ENCODE data around the gene AQP9. TPM values are rescaled to one million over a fixed set of nuclear protein-coding genes. Genes with fewer than 3 reads are reported as not detected.

AQP9 gene
- total and polyA plus RNA-seq, 7 donors, result 0.49 to 2.8 (median 0.60) TPM; not detected in 2

- H3K27ac ChIP-seq, result no peak overlapping the region
- H3K9me3 ChIP-seq, result no peaks in the 10 kb centered on the region
- no peaks in the 10 kb centered on the region for H3K4me1 ChIP-seq
- H3K27me3 ChIP-seq, result peaks cover 0 to 12% (median 0%) of the 10 kb centered on the region in 3 donors
- 76 to 85% methylated on average over 1 of the region's 1 CpG for WGBS, 2 donors
- H3K36me3 ChIP-seq, result no peaks in the 10 kb centered on the region
- DNase-seq, result no peak
- no peak for TF ChIP-seq EP300 (IDR thresholded peaks at IDR 0.05)
- no peak for TF ChIP-seq CTCF (IDR thresholded peaks at IDR 0.05)
- no peak for TF ChIP-seq POLR2A (IDR thresholded peaks at IDR 0.05)
- TF ChIP-seq POLR2AphosphoS5 (IDR thresholded peaks at IDR 0.05), result no peak
- intact Hi-C loops (cut with DNase I), result no loop called here
- H3K4me3 ChIP-seq, result no peak overlapping the region
These were observed 23.3 kb downstream of the AQP9 start for GRCh38 chr15:58161436-58161930.

DNA sequence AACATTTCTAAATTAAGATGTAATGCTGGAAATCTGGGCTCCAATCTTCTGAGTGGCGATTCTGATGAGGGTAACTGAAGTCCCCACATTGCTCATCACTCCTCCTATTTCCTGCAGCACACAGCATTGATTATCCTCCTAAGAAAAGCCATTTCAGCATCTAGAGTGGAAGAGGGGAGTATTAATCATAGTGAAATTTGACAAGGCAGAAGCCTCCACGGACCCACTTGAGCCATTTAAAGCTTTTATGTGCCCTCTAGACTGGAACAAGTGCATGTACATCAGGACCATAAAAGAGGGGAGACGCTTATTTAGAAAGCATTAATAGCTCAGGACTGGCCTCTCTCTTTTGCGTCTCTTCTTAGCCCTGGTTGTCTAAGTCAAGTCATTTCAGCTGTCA lies 25.8 kb downstream of the AQP9 start:
- Histone ChIP-seq H3K36me3 (no peaks in the 10 kb centered on the region), H3K27me3 (peaks cover 0 to 12% (median 0%) of the 10 kb centered on the region in 3 donors), H3K4me1 (no peaks in the 10 kb centered on the region), H3K27ac (no peak overlapping the region), H3K4me3 (no peak overlapping the region), H3K9me3 (no peaks in the 10 kb centered on the region)
- DNase-seq, result no peak
- intact Hi-C loops (cut with DNase I), result no loop called here
- no peak for TF ChIP-seq POLR2A (IDR thresholded peaks at IDR 0.05)
- no peak for TF ChIP-seq EP300 (IDR thresholded peaks at IDR 0.05)
- no peak for TF ChIP-seq CTCF (IDR thresholded peaks at IDR 0.05)
- no peak for TF ChIP-seq POLR2AphosphoS5 (IDR thresholded peaks at IDR 0.05)
- WGBS, 2 donors, result 60 to 69% methylated on average over 4 of the region's 4 CpGs

DNA sequence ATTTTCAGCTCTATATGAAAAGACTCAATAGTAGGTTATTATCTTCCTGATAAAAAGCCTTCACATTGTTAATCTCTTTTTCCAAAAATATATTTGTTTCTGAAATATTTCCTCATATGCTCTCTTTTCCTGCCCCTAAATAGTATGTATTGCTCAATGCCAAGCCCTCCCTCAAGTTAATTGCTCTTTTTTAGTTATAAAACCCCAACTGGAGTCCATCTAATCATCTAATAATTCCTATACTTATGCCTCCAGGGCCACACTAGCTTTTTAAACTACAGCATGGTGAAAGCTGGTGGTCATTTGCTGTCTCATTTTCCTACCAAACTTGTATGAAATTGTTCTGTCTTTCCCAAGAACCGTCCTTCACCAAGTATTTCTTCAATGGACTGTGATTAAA lies 26.7 kb downstream of the AQP9 start:
- peaks cover 0 to 12% (median 0%) of the 10 kb centered on the region in 3 donors for H3K27me3 ChIP-seq
- no peak overlapping the region for H3K27ac ChIP-seq
- DNase-seq, result no peak
- no peak overlapping the region for H3K4me3 ChIP-seq
- 84 to 90% methylated on average over 1 of the region's 1 CpG for WGBS, 2 donors
- H3K9me3 ChIP-seq, result no peaks in the 10 kb centered on the region
- intact Hi-C loops (cut with DNase I), result no loop called here
- H3K36me3 ChIP-seq, result no peaks in the 10 kb centered on the region
- no peaks in the 10 kb centered on the region for H3K4me1 ChIP-seq
- TF ChIP-seq CTCF (IDR thresholded peaks at IDR 0.05) (no peak), EP300 (IDR thresholded peaks at IDR 0.05) (no peak), POLR2AphosphoS5 (IDR thresholded peaks at IDR 0.05) (no peak)

GRCh38 chr15:58165661-58166060 lies 27.5 kb downstream of the AQP9 start:
- Histone ChIP-seq H3K4me3 (no peak overlapping the region), H3K4me1 (no peaks in the 10 kb centered on the region), H3K27ac (no peak overlapping the region), H3K36me3 (no peaks in the 10 kb centered on the region), H3K27me3 (peaks cover 0 to 12% (median 0%) of the 10 kb centered on the region in 3 donors), H3K9me3 (no peaks in the 10 kb centered on the region)
- DNase-seq, result no peak
- TF ChIP-seq POLR2A (IDR thresholded peaks at IDR 0.05) (no peak), EP300 (IDR thresholded peaks at IDR 0.05) (no peak), CTCF (IDR thresholded peaks at IDR 0.05) (no peak), POLR2AphosphoS5 (IDR thresholded peaks at IDR 0.05) (no peak)
- intact Hi-C loops (cut with DNase I), result no loop called here

DNA sequence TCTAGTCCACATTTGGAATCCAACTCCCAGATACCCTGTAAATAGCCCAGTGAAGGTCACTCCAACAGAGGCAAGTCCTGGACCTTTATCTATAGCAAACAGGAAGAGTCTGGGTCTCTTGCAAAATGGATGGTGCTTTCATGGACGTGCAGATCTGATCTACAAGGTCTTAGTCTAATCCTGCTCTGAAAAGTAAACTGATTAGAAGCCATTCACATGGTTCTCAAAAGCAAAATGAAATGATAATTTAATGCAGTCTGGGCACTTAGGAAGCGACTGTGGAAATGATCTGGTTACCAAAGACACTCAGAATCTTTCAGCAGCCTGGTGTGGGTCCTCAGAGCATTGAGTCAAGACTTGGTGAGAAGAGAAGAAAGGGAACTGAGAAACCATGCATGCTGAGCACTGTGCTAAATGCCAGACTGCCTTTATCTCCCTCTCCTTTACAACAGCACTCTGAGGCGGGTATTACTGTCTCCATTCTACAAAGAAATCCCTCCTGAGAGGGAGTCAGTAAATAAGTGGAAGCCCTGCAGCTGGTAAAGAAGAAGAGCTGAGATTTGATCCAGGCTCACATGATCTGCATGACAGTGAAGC lies 29.0 kb downstream of the AQP9 start:
- Histone ChIP-seq H3K36me3 (no peaks in the 10 kb centered on the region), H3K4me1 (no peaks in the 10 kb centered on the region), H3K9me3 (no peaks in the 10 kb centered on the region), H3K27ac (no peak overlapping the region), H3K27me3 (peaks cover 0 to 3% (median 0%) of the 10 kb centered on the region in 3 donors), H3K4me3 (no peak overlapping the region)
- TF ChIP-seq POLR2A (IDR thresholded peaks at IDR 0.05), result no peak
- TF ChIP-seq CTCF (IDR thresholded peaks at IDR 0.05), result no peak
- no peak for TF ChIP-seq EP300 (IDR thresholded peaks at IDR 0.05)
- TF ChIP-seq POLR2AphosphoS5 (IDR thresholded peaks at IDR 0.05), result no peak
- no peak for DNase-seq
- 74 to 82% methylated on average over 3 of the region's 3 CpGs for WGBS, 2 donors
- intact Hi-C loops (cut with DNase I), result no loop called here

Measured in sigmoid colon (tissue), 7 donors.